Uterus (tissue), 4 donors: Measurements from ENCODE around the gene AIDA. TPM values are rescaled to one million over a fixed set of nuclear protein-coding genes. Genes with fewer than 3 reads are reported as not detected.
"Not testable (repeated sequence)": the region's sequence is repeated elsewhere in the genome, so short reads cannot be mapped to it uniquely, and the experiment has no call there.

ENCODE experiments used
- DNase-seq, 2 donors: peaks; one replicate each; pipeline ENCODE4 v3.0.0-alpha.2; 2019 to 2020
- H3K27ac ChIP-seq, 2 donors: fragments of 200-600 bp; sonication (generic); 1 replicate in 1 of 2; 2 replicates in 1 of 2; pipeline ENCODE4 v1.5.1; 2016 to 2018
- H3K27me3 ChIP-seq, 2 donors: fragments of 200-600 bp; sonication (generic); one replicate each; pipeline ENCODE4 v1.5.1; 2018 to 2019; ENCODE audit warnings: control low read depth in 1 of 2
- H3K36me3 ChIP-seq, 2 donors: fragments of 200-600 bp; sonication (generic); one replicate each; pipeline ENCODE4 v1.5.1; 2019; ENCODE audit warnings: control low read depth in 1 of 2
- H3K4me1 ChIP-seq, 2 donors: fragments of 200-600 bp; sonication (generic); one replicate each; pipeline ENCODE4 v1.5.1; 2018 to 2019; ENCODE audit warnings: control low read depth in 1 of 2
- H3K4me3 ChIP-seq, 2 donors: fragments of 200-600 bp; sonication (generic); 1 replicate in 1 of 2; 2 replicates in 1 of 2; pipeline ENCODE4 v1.5.1; 2018 to 2019; ENCODE audit warnings: mild to moderate bottlenecking in 1 of 2
- H3K9me3 ChIP-seq, 2 donors: fragments of 200-600 bp; sonication (generic); one replicate each; pipeline ENCODE4 v1.5.1; 2019; ENCODE audit warnings: control low read depth in 1 of 2
- CTCF ChIP-seq, 4 experiments: fragments of 200-600 bp in 2 of 4; fragments of 450-650 bp in 2 of 4; sonication (generic) in 2 of 4; IDR thresholded peaks; one replicate each; pipeline ENCODE4 v1.5.1; 2016 to 2019; ENCODE audit warnings: antibody characterized with exemption in 4 of 4, mild to moderate bottlenecking in 2 of 4, moderate library complexity in 1 of 4
- POLR2A ChIP-seq, 2 donors: fragments of 450-650 bp; IDR thresholded peaks; one replicate each; pipeline ENCODE4 v1.6.1; 2016; ENCODE audit warnings: antibody characterized with exemption in 2 of 2, mild to moderate bottlenecking in 1 of 2, moderate library complexity in 1 of 2
- intact Hi-C: fragments of 100-400 bp; cut with DNase I; formaldehyde crosslinking; loops from one replicate; pipeline ENCODE4 v1.15.1; 2023; ENCODE audit warnings: low total_unique reads
- total RNA-seq, 4 donors: library from RNA; depleted of rRNA in 3 of 4; stranded (reverse); fragments of >200 nt in 3 of 4; gene quantifications; one replicate each; pipeline versions ENCODE4 v1.1.0 to v1.2.4, GENCODE V29; 2014 to 2023
- donor health status: DM: yes; HTN: yes; CAD: no.

Gene AIDA
- total RNA-seq, 4 donors from 2014 or later: 20.2 to 94.1 (median 74.0) TPM

DNA sequence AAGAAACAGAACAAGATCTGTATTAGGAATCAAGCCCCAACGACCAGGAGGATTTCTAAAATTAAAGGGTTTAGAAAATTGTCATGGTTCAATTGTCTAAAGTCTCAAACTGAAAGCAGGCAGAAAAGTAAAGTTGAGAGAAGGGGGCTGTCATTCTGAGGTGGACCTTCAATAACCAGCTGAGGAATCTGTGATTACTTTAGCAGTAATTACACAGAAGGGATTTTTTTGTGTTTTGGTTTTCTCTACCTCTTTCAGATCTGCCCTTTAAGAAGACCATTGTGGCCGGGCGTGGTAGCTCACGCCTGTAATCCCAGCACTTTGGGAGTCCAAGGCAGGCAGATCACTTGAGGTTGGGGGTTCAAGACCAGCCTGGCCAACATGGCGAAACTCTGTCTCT is 17.4 kb downstream of the AIDA start:
- Histone ChIP-seq H3K4me1 (no peaks in the 10 kb centered on the region), H3K36me3 (no peaks in the 10 kb centered on the region), H3K27ac (no peak overlapping the region), H3K9me3 (no peaks in the 10 kb centered on the region), H3K27me3 (no peaks in the 10 kb centered on the region), H3K4me3 (no peak overlapping the region)
- TF ChIP-seq POLR2A (IDR thresholded peaks at IDR 0.05): no peak
- TF ChIP-seq CTCF (IDR thresholded peaks at IDR 0.05): no peak
- DNase-seq: no peak
- intact Hi-C loops: no loop called here

GRCh38 chr1:222691016-222691415 is 21.3 kb downstream of the AIDA start:
- Histone ChIP-seq H3K4me1 (no peaks in the 10 kb centered on the region), H3K36me3 (no peaks in the 10 kb centered on the region)
- TF ChIP-seq POLR2A (IDR thresholded peaks at IDR 0.05): no peak
- no peak for TF ChIP-seq CTCF (IDR thresholded peaks at IDR 0.05)

DNA sequence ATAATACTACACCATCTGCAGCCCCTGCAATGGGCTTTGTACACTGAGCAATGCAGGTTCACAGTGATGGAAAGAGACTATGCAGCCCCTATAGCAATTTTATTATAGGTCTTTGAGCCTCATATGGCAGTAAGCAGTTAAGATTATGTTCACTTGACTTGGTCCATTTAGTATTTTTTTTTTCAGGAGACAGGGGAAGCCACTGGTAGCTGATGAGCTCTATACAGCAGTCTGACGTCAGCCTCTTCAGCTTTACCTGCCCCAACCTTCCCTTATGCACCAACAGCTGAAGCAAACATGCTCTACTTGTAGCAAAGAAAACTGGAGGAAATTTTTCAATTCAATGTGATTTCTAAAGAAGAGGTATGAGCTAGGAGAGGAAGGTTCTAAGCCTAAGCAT is 32.2 kb downstream of the AIDA start:
- no peaks in the 10 kb centered on the region for H3K27me3 ChIP-seq
- no peak overlapping the region for H3K4me3 ChIP-seq
- no peaks in the 10 kb centered on the region for H3K4me1 ChIP-seq
- H3K36me3 ChIP-seq: no peaks in the 10 kb centered on the region
- no peaks in the 10 kb centered on the region for H3K9me3 ChIP-seq
- intact Hi-C loops: no loop called here
- no peak overlapping the region for H3K27ac ChIP-seq
- DNase-seq: no peak
- TF ChIP-seq POLR2A (IDR thresholded peaks at IDR 0.05): no peak
- TF ChIP-seq CTCF (IDR thresholded peaks at IDR 0.05): no peak

More at GRCh38 chr1:222691016-222691415, 21.3 kb downstream of the AIDA start:
- Histone ChIP-seq H3K4me3 (no peak overlapping the region), H3K9me3 (no peaks in the 10 kb centered on the region), H3K27ac (no peak overlapping the region), H3K27me3 (no peaks in the 10 kb centered on the region)
- DNase-seq: no peak
- intact Hi-C loops: no loop called here

- TF ChIP-seq CTCF (IDR thresholded peaks at IDR 0.05) (no peak), POLR2A (IDR thresholded peaks at IDR 0.05) (no peak)
Measured at GRCh38 chr1:222670110-222670509, 42.2 kb downstream of the AIDA start.

GRCh38 chr1:222669107-222669506 is 43.2 kb downstream of the AIDA start:
- H3K4me1 ChIP-seq, H3K4me3 ChIP-seq, intact Hi-C loops, DNase-seq, H3K9me3 ChIP-seq, H3K27me3 ChIP-seq, H3K36me3 ChIP-seq, H3K27ac ChIP-seq: not testable (repeated sequence)

More at GRCh38 chr1:222670110-222670509, 42.2 kb downstream of the AIDA start:
- H3K36me3 ChIP-seq: no peaks in the 10 kb centered on the region
- no peaks in the 10 kb centered on the region for H3K27me3 ChIP-seq
- no peaks in the 10 kb centered on the region for H3K4me1 ChIP-seq
- no peaks in the 10 kb centered on the region for H3K9me3 ChIP-seq
- intact Hi-C loops: no loop called here
- no peak for DNase-seq
- H3K4me3 ChIP-seq: no peak overlapping the region
- no peak overlapping the region for H3K27ac ChIP-seq

DNA sequence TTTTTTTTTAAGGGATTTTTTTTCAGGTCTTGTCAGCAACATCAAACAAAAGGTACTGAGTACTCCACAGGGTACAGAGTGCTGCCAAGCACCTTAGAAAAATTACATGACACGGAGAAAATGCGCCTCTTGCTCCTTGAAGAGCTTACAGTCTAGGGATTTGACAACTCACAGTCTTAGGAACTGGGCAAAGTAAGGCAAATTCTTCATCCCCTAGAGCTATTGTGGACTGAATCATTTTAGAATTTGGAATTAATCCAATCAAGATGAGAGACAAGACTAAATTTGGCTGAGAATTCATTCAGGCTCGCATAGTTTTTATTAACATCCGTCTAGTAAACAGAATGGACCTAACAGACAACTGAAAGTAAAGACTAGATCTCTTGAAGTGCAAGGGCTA is 44.1 kb downstream of the AIDA start:
- H3K27me3 ChIP-seq, H3K4me1 ChIP-seq, H3K9me3 ChIP-seq, DNase-seq, intact Hi-C loops, H3K27ac ChIP-seq, H3K4me3 ChIP-seq, H3K36me3 ChIP-seq: not testable (repeated sequence)
